HG03175 (cell line): ENCODE data around the gene NR3C1.
A peak's percentile ranks its signal among the peaks of the same experiment; 100 is the strongest.

Experiments
- ATAC-seq: cut with Tn5 transposase; IDR thresholded peaks from one replicate; pipeline ENCODE4 v1.9.1; 2021; ENCODE audit warnings: mild to moderate bottlenecking, moderate library complexity; ENCODE audit not compliant: unreplicated experiment

NR3C1 gene

GRCh38 chr5:143399616-143400540 lies 3.6 kb downstream of the NR3C1 start:
- ATAC-seq: no peak

- no peak for ATAC-seq
These were observed 4.8 kb downstream of the NR3C1 start for GRCh38 chr5:143398451-143399237.

- no peak for ATAC-seq
These were observed 5.5 kb downstream of the NR3C1 start for GRCh38 chr5:143398053-143398355.

GRCh38 chr5:143397302-143398052 lies 6.0 kb downstream of the NR3C1 start:
- no peak for ATAC-seq

GRCh38 chr5:143396353-143396940 lies 7.0 kb downstream of the NR3C1 start:
- no peak for ATAC-seq

GRCh38 chr5:143395638-143396352 lies 7.7 kb downstream of the NR3C1 start:
- ATAC-seq: peak; percentile 78

- ATAC-seq: no peak
These were observed 10.0 kb downstream of the NR3C1 start for GRCh38 chr5:143393524-143393923.

GRCh38 chr5:143390941-143391340 lies 12.5 kb downstream of the NR3C1 start:
- ATAC-seq: no peak

- ATAC-seq: no peak
These were observed 13.2 kb downstream of the NR3C1 start for GRCh38 chr5:143390258-143390657.

GRCh38 chr5:143386725-143387124 lies 16.8 kb downstream of the NR3C1 start:
- ATAC-seq: no peak

GRCh38 chr5:143384865-143385657 lies 18.4 kb downstream of the NR3C1 start:
- ATAC-seq: no peak

GRCh38 chr5:143383988-143384387 lies 19.5 kb downstream of the NR3C1 start:
- ATAC-seq: no peak

GRCh38 chr5:143379606-143380005 lies 23.9 kb downstream of the NR3C1 start:
- ATAC-seq: no peak

GRCh38 chr5:143376911-143377813 lies 26.3 kb downstream of the NR3C1 start:
- ATAC-seq: no peak

- no peak for ATAC-seq
These were observed 27.2 kb downstream of the NR3C1 start for GRCh38 chr5:143376195-143376779.

- no peak for ATAC-seq
These were observed 28.8 kb downstream of the NR3C1 start for GRCh38 chr5:143374496-143375217.

- ATAC-seq: no peak
These were observed 30.4 kb downstream of the NR3C1 start for GRCh38 chr5:143373076-143373475.
